OCI-M1 (cell line): ENCODE results near the gene PMF1.
"Not testable (repeated sequence)": the region's sequence is repeated elsewhere in the genome, so short reads cannot be mapped to it uniquely, and the experiment has no call there.

Source experiments
- DNase-seq: peaks from one replicate; lab custom pipeline; 2025; lab: John Stamatoyannopoulos, UW

Gene PMF1

DNA sequence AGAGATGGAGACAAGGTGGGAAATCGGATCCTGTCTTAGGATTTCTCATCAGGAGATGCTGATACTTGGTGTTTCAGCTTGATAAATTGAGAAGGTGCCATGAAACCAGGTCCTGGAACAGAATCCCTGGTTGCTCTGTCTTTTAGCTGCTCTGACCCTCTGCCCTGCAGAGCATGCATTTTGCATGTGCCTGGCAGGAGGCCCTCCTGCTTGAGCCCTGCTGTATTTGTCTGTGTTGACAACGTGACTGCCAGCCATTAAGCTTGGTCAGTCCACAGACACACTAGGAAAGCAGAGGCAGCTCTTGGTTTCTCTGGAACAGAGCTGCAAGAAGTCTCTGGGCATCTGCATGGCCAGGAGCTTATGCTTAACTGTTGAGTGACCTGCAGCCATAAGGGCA, 16.4 kb upstream of the PMF1 start:
- DNase-seq: no peak

- no peak for DNase-seq
Measured at GRCh38 chr1:156198831-156199349, 13.9 kb upstream of the PMF1 start.

GRCh38 chr1:156200044-156200443, 12.8 kb upstream of the PMF1 start:
- DNase-seq: no peak

DNA sequence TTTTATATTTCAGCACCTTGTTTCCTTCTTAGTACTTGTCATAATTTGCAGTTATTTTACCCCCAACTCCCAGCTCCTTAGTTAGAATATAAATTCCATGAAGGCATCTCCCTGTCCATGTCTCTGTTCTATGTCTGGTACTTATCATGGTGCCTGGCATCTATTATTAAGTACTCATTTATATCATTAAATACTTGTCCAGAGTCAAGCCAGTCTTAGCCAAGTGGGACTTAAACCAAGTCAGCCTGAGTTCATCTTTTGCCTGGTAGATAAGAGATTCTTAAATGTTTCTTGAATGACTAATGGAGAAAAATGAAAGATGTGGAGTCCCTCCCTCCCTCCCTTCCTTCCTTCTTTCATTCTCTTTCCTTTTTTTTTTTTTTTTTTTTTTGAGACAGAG, 9.5 kb upstream of the PMF1 start:
- no peak for DNase-seq

DNA sequence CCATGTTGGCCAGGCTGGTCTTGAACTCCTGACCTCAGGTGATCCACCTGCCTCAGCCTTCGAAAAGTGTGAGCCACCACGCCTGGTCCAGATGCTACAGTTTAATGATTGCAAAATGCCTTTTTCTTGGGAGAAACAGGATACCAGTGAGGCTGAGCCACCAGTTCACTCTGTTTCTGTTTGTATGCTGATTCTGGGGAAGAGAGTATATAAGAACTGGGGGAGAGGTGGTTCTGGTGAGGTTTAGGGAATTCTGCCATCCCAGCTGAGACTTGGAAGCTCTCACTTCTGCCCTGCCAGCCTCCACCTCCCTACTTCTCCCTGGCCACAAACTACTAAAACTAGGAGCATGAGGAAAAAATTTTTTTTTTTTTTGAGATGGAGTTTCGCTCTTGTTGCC, 8.1 kb upstream of the PMF1 start:
- DNase-seq: no peak

- DNase-seq: no peak
Measured at GRCh38 chr1:156211243-156211642, 1.6 kb upstream of the PMF1 start.

DNA sequence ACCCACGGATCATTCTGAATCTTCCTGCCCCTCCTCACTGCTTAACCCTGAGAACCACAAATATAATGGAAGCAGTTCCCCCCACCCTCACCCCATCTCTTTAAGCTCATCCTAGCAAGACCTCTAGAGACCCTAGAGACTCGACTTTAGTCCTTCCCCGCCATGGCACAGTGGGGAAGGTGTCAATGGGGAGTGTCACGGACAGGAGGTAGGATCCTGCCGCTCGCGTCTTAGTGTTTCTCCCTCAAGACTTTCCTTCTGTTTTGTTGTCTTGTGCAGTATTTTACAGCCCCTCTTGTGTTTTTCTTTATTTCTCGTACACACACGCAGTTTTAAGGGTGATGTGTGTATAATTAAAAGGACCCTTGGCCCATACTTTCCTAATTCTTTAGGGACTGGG, 677 bp upstream of the PMF1 start:
- DNase-seq: no peak

- no peak for DNase-seq
Measured at GRCh38 chr1:156213644-156213966, 798 bp downstream of the PMF1 start.

DNA sequence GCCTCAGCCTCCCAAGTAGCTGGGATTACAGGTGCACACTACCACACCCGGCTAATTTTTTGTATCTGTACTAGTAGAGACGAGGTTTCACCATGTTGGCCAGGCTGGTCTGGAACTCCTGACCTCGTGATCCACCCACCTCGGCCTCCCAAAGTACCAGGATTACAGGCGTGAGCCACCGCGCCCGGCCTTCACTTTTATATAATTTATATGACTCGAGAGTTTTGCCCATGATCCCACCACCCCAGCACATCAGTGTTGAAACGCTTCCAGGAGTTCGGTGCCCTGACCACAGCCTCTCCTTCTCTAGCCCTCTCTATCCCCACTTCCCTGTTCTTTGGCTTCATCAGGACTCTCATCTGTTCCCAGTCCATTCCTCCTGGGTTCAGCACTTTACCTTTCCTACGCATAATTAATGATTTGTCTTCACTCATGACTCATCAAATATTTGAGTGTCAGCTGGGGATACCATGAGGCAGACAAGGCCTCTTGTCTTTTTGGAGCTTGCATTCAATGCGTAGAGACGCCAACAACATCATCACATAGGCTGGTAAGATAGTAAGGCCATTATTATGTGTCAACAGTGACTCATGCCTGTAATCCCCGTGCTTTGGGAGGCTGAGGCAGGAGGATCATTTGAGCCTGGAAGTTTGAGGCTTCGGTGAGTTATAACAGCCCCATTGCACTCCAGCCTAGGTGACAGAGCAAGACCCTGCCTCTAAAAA, 1.4 kb downstream of the PMF1 start:
- DNase-seq: no peak

DNA sequence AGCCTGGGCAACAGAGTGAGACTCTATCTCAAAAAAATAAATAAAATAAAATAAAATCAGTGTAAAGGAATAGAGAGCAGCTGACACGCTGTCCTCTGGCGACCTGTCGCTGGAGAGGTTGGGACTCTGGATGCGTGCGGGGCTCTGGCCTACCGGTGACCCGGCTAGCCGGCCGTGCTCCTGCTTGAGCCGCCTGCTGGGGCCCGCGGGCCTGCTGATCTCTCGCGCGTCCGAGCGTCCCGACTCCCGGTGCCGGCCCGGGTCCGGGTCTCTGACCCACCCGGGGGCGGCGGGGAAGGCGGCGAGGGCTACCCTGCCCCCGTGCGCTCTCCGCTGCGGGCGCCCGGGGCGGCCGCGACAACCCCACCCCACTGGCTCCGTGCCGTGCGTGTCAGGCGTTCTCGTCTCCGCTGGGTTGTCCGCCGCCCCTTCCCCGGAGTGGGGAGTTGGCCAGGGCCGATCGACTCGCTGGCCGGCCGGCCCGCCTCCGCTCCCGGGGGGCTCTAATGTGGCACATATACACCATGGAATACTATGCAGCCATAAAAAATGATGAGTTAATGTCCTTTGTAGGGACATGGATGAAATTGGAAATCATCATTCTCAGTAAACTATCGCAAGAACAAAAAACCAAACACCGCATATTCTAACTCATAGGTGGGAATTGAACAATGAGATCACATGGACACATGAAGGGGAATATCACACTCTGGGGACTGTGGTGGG, 3.7 kb downstream of the PMF1 start:
- not testable (repeated sequence) for DNase-seq

- peak; percentile 42 for DNase-seq
Measured at GRCh38 chr1:156217871-156218270, 5.1 kb downstream of the PMF1 start.

GRCh38 chr1:156220226-156220625, 7.4 kb downstream of the PMF1 start:
- DNase-seq: no peak

DNA sequence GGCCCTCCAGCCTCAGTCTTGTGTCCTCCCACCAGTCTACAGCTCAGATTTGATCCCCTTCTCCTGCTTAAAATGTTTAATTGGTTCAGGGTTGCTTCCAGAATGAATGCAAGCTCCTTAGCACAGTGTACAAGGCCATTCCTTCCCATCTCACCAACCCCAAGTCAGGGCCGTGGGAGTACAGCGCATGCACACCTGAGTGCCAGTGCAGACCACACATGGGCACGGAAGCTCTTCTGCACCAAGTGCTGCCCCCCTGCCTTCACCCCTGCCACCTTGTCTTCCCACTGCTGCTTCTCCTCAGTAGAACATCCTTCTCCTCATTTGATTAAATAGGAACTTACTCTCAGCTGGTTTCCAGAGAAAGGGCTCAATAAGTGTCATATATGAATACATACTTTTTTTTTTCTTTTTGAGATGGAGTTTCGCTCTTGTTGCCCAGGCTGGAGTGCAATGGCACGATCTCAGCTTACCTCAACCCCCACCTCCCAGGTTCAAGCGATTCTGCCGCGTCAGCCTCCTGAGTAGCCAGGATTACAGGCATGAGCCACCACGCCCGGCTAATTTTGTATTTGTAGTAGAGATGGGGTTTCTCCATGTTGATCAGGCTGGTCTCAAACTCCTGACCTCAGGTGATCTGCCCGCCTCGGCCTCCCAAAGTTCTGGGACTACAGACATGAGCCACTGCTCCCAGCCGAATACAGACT, 9.3 kb downstream of the PMF1 start:
- no peak for DNase-seq

DNA sequence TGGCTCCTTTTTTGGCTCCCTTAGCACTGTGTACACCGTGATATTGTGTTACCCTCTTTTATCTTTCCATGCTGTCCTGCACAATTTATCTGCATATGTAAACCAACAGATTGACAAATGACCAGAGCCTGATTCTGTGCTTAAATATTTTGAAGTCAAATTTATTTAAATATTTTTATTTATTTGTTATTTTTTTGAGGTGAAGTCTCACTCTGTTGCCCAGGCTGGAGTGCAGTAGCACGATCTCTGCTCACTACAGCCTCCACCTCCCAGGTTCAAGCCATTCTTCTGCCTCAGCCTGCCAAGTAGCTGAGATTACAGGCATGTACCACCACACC, 12.8 kb downstream of the PMF1 start:
- no peak for DNase-seq

DNA sequence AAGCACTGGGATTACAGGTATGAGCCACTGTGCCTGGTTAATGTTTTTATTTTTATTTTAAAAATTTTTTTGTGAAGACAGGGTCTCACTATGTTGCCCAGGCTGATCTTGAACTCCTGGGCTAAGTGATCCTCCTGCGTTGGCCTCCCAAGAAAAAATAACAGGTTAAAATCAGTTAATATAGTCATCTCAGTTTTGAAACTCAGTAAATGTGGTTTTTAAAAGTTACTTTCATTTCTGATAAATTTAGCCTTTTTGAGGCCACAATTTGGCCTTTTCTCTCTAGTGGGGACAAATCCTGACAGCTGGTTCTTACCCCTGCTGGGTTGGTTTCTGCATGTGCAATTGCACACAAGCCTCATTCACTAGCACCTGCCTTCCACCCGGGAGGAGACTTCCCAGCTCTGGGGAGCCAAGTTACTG, 13.3 kb downstream of the PMF1 start:
- DNase-seq: no peak

- DNase-seq: no peak
Measured at GRCh38 chr1:156226782-156227181, 14.0 kb downstream of the PMF1 start.

- DNase-seq: no peak
Measured at GRCh38 chr1:156228501-156228900, 15.7 kb downstream of the PMF1 start.

DNA sequence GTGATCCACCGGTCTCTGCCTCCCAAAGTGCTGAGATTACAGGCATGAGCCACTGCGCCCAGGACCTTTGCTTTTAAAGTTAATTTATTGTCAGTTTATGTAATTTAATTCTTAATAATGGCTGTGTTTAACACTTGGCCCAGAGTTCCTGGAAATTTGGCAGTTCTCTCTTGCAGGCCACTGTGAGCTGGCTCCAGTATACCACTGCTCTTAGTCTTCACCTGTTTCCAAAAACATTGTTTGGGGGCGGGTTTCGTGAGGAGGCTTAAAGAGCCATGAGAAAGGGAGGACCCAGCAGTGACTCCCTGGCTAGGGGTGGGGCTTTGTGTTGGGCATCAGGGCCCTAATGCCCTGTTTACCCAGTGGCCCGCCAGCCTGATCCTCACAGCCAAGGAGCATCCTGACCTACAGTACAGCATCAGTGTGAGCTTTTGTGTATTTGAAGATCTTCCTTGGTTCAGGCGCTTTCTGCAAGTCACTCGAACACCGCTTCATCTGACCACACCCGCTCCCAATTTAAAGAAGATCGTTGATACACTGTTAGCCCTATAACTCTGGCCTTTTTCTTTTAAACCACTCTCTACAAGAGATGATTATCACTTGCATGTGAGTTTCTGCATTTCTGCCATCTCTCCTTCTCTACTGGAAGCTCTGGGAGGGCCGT, 17.1 kb downstream of the PMF1 start:
- no peak for DNase-seq

GRCh38 chr1:156230473-156230837, 17.6 kb downstream of the PMF1 start:
- no peak for DNase-seq

GRCh38 chr1:156232201-156232894, 19.5 kb downstream of the PMF1 start:
- DNase-seq: no peak

DNA sequence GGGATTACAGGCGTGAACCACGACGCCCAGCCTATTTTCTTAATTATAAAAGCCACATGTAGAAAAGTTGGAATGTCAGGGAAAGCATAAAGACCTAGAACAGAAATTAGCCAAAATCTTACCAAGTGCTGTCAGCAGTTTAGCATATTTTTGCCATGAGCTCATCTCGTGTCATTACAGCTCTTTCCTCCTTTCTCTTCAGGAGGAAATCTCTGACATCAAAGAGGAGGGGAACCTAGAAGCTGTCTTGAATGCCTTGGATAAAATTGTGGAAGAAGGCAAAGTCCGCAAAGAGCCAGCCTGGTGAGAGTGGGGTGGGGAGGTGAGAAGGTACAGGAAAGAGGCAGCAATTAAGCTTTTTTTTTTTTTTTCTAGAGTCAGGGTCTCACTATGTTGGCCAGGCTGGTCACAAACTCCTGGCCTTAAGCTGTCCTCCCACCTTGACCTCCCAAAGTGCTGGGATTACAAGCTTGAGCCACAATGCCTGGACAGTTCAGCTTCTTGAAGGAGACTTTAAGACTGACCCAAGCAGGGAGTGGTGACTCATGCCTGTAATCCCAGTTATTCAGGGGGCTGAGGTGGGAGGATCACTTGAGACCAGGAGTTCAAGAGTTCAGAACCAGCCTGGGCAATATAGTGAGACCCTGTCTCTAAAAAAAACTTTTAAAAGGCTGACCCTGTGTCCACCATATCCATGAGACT, 20.8 kb downstream of the PMF1 start:
- DNase-seq: no peak
